DND-41 (cell line): Measurements from ENCODE around the gene SIRT4.

ENCODE experiments used
- ATAC-seq: fragments of 200-7000 bp; cut with Tn5 transposase; 3 replicates; pipeline ENCODE4 v1.9.1; 2021; ENCODE audit warnings: low read depth; ENCODE audit not compliant: insufficient read depth
- DNase-seq: peaks from one replicate; pipeline ENCODE4 v3.0.0-alpha.2; 2020
- H2AFZ ChIP-seq: 2 replicates; pipeline ENCODE4 v1.6.0; 2012; ENCODE audit warnings: low read depth, low read length
- H3K27ac ChIP-seq: 2 replicates; pipeline ENCODE4 v1.5.1; 2012; ENCODE audit warnings: low read length, inconsistent platforms
- H3K27me3 ChIP-seq: fragments of 200-600 bp; sonication (generic); 2 replicates; pipeline ENCODE4 v1.6.0; 2012; ENCODE audit warnings: low read length, mild to moderate bottlenecking, inconsistent platforms; ENCODE audit not compliant: insufficient read depth, poor library complexity
- H3K36me3 ChIP-seq: 2 replicates; pipeline ENCODE4 v1.5.1; 2012; ENCODE audit warnings: low read length, inconsistent platforms; ENCODE audit not compliant: insufficient read depth
- H3K4me1 ChIP-seq: 2 replicates; pipeline ENCODE4 v1.5.1; 2012; ENCODE audit warnings: mild to moderate bottlenecking, low read length; ENCODE audit not compliant: insufficient read depth
- H3K4me2 ChIP-seq: 2 replicates; pipeline ENCODE4 v1.6.0; 2012; ENCODE audit warnings: mild to moderate bottlenecking, moderate library complexity, low read length, inconsistent platforms; ENCODE audit not compliant: insufficient read depth
- H3K4me3 ChIP-seq, 2 experiments: fragments of 200-600 bp in 1 of 2; shearing (Covaris generic) in 1 of 2; 2 replicates each; pipeline ENCODE4 v1.5.1; 2012 to 2016; ENCODE audit warnings: inconsistent platforms in 2 of 2, low read length in 2 of 2, mild to moderate bottlenecking in 2 of 2, low read depth in 1 of 2, moderate library complexity in 1 of 2
- H3K79me2 ChIP-seq: 2 replicates; pipeline ENCODE4 v1.6.0; 2012; ENCODE audit warnings: low read length, inconsistent platforms; ENCODE audit not compliant: insufficient read depth
- H3K9ac ChIP-seq: 2 replicates; pipeline ENCODE4 v1.6.0; 2012; ENCODE audit warnings: low read depth, mild to moderate bottlenecking, inconsistent platforms, low read length, moderate library complexity
- H3K9me3 ChIP-seq: 2 replicates; pipeline ENCODE4 v1.5.1; 2012; ENCODE audit warnings: low read length, moderate library complexity, mild to moderate bottlenecking, inconsistent platforms; ENCODE audit not compliant: insufficient read depth, severe bottlenecking
- H4K20me1 ChIP-seq: 2 replicates; pipeline ENCODE4 v1.6.0; 2012; ENCODE audit warnings: low read length; ENCODE audit not compliant: insufficient read depth
- CTCF ChIP-seq: IDR thresholded peaks from 2 replicates; pipeline ENCODE4 v1.5.1; 2012; ENCODE audit warnings: borderline replicate concordance, low read length, moderate library complexity, mild to moderate bottlenecking; ENCODE audit not compliant: poor library complexity, severe bottlenecking; ENCODE audit errors: extremely low read depth
- EZH2 ChIP-seq: IDR thresholded peaks from 3 replicates; pipeline ENCODE4 v1.6.1; 2012; ENCODE audit warnings: borderline replicate concordance, low read depth, mild to moderate bottlenecking, moderate library complexity, low read length, inconsistent platforms; ENCODE audit not compliant: severe bottlenecking

Gene SIRT4

GRCh38 chr12:120327593-120327992 lies 25.5 kb downstream of the SIRT4 start, which contains the start of gene PLA2G1B:
Gene PLA2G1B (minus strand): TSS chr12:120327779. CDS start chr12:120327753, 26 bp downstream.
- Histone ChIP-seq H3K4me3 (no peak within 1 kb of the TSS), H3K36me3 (no peaks in the 10 kb centered on the region), H3K4me1 (peaks cover 11% of the 10 kb centered on the region; the same call in 1 of the 2 replicates), H3K9me3 (no peaks in the 10 kb centered on the region), H3K27ac (no peak within 1 kb of the TSS), H2AFZ (no peak within 1 kb of the TSS), H3K27me3 (peaks cover 5% of the 10 kb centered on the region), H4K20me1 (no peaks in the 10 kb centered on the region), H3K4me2 (no peak within 1 kb of the TSS), H3K79me2 (no peaks in the 10 kb centered on the region), H3K9ac (no peak within 1 kb of the TSS)
- TF ChIP-seq EZH2 (no peak), CTCF (no peak)
- ATAC-seq: no peak
- no peak for DNase-seq

GRCh38 chr12:120328228-120328627 lies 26.1 kb downstream of the SIRT4 start:
- Histone ChIP-seq H3K9ac (no peak overlapping the region), H3K9me3 (no peaks in the 10 kb centered on the region), H3K79me2 (no peaks in the 10 kb centered on the region), H3K4me3 (no peak overlapping the region), H2AFZ (no peak overlapping the region), H3K27me3 (peaks cover 5% of the 10 kb centered on the region), H4K20me1 (no peaks in the 10 kb centered on the region), H3K27ac (no peak overlapping the region), H3K4me2 (no peak overlapping the region), H3K4me1 (peaks cover 11% of the 10 kb centered on the region; the same call in 1 of the 2 replicates), H3K36me3 (no peaks in the 10 kb centered on the region)
- ATAC-seq: no peak
- no peak for TF ChIP-seq EZH2
- TF ChIP-seq CTCF: no peak
- no peak for DNase-seq

GRCh38 chr12:120331390-120331789 lies 29.3 kb downstream of the SIRT4 start:
- Histone ChIP-seq H3K9me3 (peaks cover 5% of the 10 kb centered on the region), H3K79me2 (no peaks in the 10 kb centered on the region), H4K20me1 (no peaks in the 10 kb centered on the region), H3K4me2 (no peak overlapping the region), H3K4me1 (no peaks in the 10 kb centered on the region), H2AFZ (no peak overlapping the region), H3K9ac (no peak overlapping the region), H3K27ac (no peak overlapping the region), H3K36me3 (no peaks in the 10 kb centered on the region), H3K4me3 (no peak overlapping the region), H3K27me3 (peaks cover 3% of the 10 kb centered on the region)
- TF ChIP-seq CTCF: no peak
- no peak for TF ChIP-seq EZH2
- ATAC-seq (no peak), DNase-seq (no peak)

GRCh38 chr12:120332041-120332440 lies 29.9 kb downstream of the SIRT4 start:
- Histone ChIP-seq H2AFZ (no peak overlapping the region), H3K79me2 (no peaks in the 10 kb centered on the region), H3K9ac (no peak overlapping the region), H3K9me3 (peaks cover 12% of the 10 kb centered on the region), H3K4me3 (no peak overlapping the region), H3K27me3 (peaks cover 3% of the 10 kb centered on the region), H3K4me2 (no peak overlapping the region), H3K36me3 (no peaks in the 10 kb centered on the region), H3K27ac (no peak overlapping the region), H4K20me1 (no peaks in the 10 kb centered on the region), H3K4me1 (no peaks in the 10 kb centered on the region)
- no peak for DNase-seq
- TF ChIP-seq CTCF (no peak), EZH2 (no peak)
- no peak for ATAC-seq
